Measurements from ENCODE around the gene SLC7A7. TPM values are rescaled to one million over a fixed set of nuclear protein-coding genes. Genes with fewer than 3 reads are reported as not detected.

The SLC7A7 gene
- total and polyA plus RNA-seq, 2 of the 13 experiments (the other 11 are each of a cell fraction or from before 2014, with no cell fraction given) = 0.13 to 0.63 TPM

GRCh38 chr14:22766457-22767322, 48.5 kb downstream of the SLC7A7 start, which contains the start of gene OXA1L (continued):
- TF ChIP-seq SAFB2 (CRISPR knock-in tag; IDR thresholded peaks at IDR 0.05; ENCODE audit: borderline replicate concordance, low read depth) (peak; percentile 80), TFE3 (CRISPR knock-in tag; IDR thresholded peaks at IDR 0.05) (peak; percentile 91), FOXM1 (CRISPR knock-in tag; IDR thresholded peaks at IDR 0.05) (peak; percentile 46; the same call in 1 of the 2 replicates), ATF3 (CRISPR knock-in tag; IDR thresholded peaks at IDR 0.05) (peak; percentile 47; the same call in 1 of the 2 replicates), ZSCAN29 (CRISPR knock-in tag; conservative IDR thresholded peaks at IDR 0.05) (peak; percentile 94; the same call in 1 of the 2 replicates), THYN1 (CRISPR knock-in tag; IDR thresholded peaks at IDR 0.05; ENCODE audit: borderline replicate concordance, low read depth) (no peak), ZNF142 (CRISPR knock-in tag; IDR thresholded peaks at IDR 0.05) (peak; percentile 89; the same call in 1 of the 2 replicates), IKZF1 (IDR thresholded peaks at IDR 0.05) (no peak), KDM2A (CRISPR knock-in tag; IDR thresholded peaks at IDR 0.05; ENCODE audit: borderline replicate concordance, low read depth) (peak; percentile 96), ARID2 (CRISPR knock-in tag; IDR thresholded peaks at IDR 0.05; ENCODE audit: borderline replicate concordance) (peak; percentile 94), NFE2 (CRISPR knock-in tag; IDR thresholded peaks at IDR 0.05) (no peak; the same call in 1 of the 2 replicates), RNF219 (CRISPR knock-in tag; IDR thresholded peaks at IDR 0.05) (no peak), TBX2 (CRISPR knock-in tag; IDR thresholded peaks at IDR 0.05; ENCODE audit: borderline replicate concordance) (peak; percentile 95)
- TF ChIP-seq, protein P1, sequence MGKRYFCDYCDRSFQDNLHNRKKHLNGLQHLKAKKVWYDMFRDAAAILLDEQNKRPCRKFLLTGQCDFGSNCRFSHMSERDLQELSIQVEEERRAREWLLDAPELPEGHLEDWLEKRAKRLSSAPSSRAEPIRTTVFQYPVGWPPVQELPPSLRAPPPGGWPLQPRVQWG (CRISPR knock-in tag; IDR thresholded peaks at IDR 0.05; ENCODE audit: borderline replicate concordance, low read depth) = peak; percentile 79; the same call in 1 of the 2 replicates
- TF ChIP-seq, protein P2, sequence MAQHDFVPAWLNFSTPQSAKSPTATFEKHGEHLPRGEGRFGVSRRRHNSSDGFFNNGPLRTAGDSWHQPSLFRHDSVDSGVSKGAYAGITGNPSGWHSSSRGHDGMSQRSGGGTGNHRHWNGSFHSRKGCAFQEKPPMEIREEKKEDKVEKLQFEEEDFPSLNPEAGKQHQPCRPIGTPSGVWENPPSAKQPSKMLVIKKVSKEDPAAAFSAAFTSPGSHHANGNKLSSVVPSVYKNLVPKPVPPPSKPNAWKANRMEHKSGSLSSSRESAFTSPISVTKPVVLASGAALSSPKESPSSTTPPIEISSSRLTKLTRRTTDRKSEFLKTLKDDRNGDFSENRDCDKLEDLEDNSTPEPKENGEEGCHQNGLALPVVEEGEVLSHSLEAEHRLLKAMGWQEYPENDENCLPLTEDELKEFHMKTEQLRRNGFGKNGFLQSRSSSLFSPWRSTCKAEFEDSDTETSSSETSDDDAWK (CRISPR knock-in tag; IDR thresholded peaks at IDR 0.05) = no peak

Data from HepG2 (cell line).